GM21390 (cell line): ENCODE results near the gene KIAA0319L.
A peak's percentile ranks its signal among the peaks of the same experiment; 100 is the strongest.
"Not testable (repeated sequence)": the region's sequence is repeated elsewhere in the genome, so short reads cannot be mapped to it uniquely, and the experiment has no call there.

Source experiments
- ATAC-seq: cut with Tn5 transposase; IDR thresholded peaks from one replicate; pipeline ENCODE4 v1.9.1; 2021; ENCODE audit not compliant: unreplicated experiment

KIAA0319L gene

DNA sequence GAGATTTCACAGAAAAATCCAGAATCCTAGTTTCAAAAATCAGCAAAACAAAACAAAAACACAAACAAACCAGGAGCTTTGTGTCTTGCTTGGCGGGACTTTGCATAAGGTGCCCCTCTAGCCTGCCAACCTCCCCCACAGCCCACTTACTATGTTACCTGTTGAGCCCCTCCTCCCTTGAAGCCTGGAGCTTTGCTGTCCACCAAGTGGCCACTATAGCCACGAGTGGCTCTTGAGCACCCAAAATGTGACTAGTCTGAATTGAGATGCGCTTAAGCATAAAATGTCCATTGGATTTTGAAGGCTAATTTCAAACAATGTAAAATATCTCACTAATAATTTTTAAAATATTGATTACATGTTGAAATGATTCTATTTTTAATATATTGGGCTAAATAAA is 28.1 kb upstream of the KIAA0319L start:
- no peak for ATAC-seq

- not testable (repeated sequence) for ATAC-seq
Measured at GRCh38 chr1:35581621-35582020, 24.4 kb upstream of the KIAA0319L start.

DNA sequence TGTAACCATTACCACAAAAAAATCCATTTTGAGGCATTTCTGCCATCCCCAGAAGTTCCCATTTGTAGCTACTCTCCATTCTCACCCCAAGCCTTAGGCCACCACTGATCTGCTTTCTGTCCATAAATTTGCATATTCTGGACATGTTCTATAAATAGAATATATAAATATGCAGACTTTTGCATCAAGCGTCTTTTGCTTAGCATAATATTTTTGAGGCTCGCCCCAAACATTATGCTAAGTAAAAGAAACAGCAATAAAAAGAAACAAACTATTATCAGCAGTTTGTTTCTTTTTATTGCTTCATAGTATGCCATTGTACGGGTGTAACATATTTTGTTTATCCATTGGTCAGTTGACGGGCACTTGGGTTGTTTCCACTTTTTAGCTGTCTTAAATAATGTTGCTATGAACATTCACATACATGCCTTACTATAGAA is 23.8 kb upstream of the KIAA0319L start:
- no peak for ATAC-seq

GRCh38 chr1:35577071-35577998 is 20.1 kb upstream of the KIAA0319L start:
- ATAC-seq: peak; percentile 70

DNA sequence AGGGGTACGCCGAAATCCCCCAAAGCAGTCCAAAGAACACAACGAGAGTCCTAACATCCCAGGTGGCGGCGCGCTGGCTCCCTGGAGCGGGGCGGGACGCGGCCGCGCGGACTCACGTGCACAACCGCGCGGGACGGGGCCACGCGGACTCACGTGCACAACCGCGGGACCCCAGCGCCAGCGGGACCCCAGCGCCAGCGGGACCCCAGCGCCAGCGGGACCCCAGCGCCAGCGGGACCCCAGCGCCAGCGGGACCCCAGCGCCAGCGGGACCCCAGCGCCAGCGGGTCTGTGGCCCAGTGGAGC is 19.5 kb upstream of the KIAA0319L start:
- not testable (repeated sequence) for ATAC-seq

GRCh38 chr1:35576061-35576765 is 19.0 kb upstream of the KIAA0319L start:
- ATAC-seq: no peak

GRCh38 chr1:35575416-35575958 is 18.3 kb upstream of the KIAA0319L start:
- ATAC-seq: no peak

DNA sequence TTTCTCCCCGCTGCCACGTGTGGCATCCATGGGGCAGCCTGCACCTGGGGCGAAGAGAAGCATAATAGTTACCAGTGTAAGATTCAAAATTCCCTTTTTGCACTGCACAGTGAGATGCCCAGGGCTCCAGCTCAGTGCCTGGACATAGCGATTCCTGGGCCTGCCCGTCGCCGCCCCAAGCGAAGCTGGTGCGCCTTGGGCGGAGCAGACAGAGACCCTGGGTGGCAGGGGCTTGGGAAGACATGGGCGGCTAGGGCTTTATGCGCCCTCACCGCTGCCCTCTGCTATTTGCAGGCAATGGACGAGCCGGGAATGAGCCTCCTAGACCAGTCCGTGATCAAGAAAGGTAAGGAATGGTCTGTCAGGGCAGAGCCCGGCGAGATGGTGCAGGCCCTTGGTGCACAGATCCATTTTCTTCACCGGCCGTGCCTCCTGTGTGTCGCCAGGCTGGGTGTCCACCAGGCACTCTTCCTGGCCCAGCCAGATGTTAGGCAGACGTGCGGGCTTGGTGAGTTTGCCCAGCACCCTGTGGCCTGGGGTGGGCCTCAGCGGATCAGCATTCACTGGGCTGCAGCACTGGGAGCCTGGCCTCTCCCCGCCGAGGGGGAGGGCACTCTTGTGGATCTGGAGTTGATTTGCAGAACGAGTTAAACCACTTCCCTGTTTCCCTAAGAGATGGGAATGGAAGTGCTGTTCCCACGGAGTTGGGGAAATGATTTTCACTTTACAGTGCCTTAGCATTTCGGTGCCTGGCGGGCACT is 17.6 kb upstream of the KIAA0319L start:
- ATAC-seq: no peak

DNA sequence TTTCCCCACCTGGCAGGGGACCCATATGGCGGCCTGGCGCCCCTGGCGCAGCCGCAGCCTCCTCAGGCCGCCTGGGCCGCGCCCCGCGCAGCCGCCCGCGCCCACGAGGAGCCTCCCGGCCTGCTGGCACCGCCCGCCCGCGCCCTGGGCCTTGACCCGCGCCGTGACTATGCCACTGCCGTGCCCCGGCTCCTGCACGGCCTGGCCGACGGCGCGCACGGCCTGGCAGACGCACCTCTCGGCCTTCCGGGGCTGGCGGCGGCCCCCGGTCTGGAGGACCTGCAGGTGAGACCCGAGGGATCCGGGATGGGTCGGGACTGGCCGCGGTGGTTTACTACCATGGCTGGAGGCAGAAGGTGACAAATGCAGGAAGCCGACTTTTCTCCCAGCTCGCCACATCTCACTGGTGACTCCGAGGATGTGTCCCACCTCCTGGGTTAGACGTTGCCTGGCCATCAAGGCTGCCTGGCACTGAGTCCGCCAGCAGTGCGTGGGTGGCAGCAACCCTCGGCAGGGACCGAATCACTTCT is 17.0 kb upstream of the KIAA0319L start:
- no peak for ATAC-seq

DNA sequence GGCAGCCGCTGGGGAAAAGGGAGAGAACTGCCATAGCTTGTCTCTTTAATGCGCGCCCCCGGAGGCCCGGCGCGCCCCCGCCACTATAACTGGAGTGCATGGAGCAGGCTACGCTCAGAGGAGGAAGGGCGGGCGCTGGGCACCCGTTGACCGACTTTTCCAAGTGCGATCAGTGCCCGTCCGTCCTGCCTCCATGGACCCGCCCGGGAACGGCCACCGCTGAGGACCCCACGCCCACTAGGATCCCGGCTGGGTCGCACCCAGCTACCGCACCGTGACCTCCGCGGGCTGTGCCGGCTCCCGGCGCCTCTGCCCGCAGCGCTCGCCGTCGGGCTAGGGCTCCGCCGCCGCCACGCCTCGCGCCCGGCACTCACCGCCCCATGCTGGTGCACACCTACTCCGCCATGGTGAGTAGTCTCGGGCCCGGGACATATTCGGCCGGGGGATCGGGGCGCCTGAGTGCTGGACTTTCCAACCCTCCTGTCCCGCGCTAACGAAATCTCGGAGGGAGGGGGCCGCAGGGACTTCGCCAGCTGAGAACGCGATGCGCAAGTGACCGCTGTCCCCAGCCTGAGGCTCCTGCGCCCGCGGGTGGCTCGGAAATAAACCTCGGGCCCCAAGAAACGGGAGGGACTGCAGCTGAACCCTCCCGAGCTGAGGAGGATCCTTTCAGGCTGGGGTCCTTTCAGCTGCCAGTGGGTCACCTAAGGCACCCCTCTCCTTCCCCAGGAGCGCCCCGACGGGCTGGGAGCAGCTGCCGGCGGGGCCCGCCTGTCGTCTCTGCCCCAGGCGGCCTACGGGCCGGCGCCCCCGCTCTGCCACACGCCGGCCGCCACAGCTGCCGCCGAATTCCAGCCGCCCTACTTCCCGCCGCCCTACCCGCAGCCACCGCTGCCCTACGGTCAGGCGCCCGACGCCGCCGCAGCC is 16.3 kb upstream of the KIAA0319L start, which contains the start of gene TFAP2E:
Gene TFAP2E (plus strand): TSS at position 117 of the 927 bp plus-strand sequence. CDS start 264 bp downstream, at position 381.
- ATAC-seq: no peak

DNA sequence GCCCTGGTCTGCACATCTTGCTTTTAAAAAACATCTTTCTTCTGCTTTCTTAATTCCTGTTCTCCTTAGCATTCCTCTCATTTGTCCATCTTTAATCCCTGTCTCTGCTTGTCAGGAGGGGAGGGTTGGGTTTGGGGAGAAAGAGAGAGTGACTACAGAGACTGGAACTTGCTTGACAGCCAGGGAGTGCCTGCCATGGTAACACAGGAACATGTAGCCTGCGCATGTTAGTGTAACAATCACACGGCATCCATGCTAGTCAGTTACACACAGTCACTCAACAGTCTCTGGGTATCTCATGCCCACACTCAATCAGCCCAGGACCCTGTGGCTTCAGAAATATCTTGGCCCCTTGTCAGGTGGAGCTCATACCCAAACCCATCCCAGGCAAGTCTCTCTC is 15.1 kb upstream of the KIAA0319L start:
- no peak for ATAC-seq

DNA sequence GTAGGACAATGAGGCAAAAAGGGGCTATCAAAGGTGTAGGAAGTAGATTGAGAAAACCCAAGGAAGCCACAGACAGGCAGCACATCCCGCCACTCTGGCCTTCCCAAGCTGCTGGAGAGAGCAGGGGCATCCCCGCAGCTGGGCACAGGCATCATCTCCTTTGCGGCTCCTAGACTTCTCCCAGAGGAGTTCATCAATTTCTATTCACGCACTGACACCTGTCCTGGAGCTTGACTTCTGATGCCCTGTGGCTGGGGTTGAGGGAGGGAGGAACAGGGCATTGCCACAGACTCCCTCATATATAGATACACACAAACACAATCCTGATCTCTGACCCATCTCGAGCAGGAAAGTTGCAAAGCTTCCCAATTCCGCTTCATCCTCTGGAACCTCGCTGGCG is 14.1 kb upstream of the KIAA0319L start:
- no peak for ATAC-seq

- no peak for ATAC-seq
Measured at GRCh38 chr1:35570589-35571137, 13.5 kb upstream of the KIAA0319L start.

DNA sequence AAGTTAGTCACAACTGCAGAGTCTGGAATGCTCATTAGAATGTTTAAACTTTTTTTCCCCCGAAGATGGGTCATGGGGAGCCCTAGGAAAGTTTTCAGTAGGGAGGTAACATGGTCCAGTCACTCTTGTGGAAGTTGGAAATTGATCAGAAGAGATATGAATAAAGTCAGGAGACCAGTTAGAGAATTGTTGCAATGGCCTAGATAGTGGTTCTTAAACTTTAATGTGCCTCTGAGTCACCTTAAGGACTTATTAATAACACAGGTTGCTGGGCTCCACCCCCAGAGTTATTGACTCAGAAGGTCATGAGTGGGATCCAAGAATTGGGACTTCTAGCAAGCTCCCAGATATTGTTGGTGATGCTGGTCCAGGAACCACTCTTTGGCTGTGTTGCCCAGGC is 12.7 kb upstream of the KIAA0319L start:
- no peak for ATAC-seq

DNA sequence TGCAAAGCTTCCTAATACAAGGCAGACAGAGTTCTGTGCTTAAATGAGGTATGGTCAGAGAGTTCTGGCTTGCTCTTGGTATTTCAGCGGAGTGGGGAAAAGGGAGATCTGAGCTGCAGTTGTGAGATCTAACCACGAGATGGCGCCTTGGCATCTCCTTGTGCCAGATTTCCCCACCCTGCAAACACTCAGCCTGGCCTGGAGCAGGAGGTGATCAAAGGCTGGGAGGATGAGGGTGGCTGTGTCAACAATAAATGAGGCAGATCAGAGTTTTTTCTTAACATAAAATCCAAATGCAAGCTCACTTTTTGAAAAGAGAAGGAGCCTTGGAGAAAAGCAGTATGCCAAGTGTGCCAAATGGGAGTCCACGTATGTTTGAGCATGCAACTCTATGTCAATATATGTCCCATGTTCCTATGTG is 11.8 kb upstream of the KIAA0319L start:
- ATAC-seq: no peak

- ATAC-seq: no peak
Measured at GRCh38 chr1:35567947-35568558, 10.8 kb upstream of the KIAA0319L start.

GRCh38 chr1:35565742-35566133 is 8.5 kb upstream of the KIAA0319L start:
- no peak for ATAC-seq

- no peak for ATAC-seq
Measured at GRCh38 chr1:35564884-35565741, 7.9 kb upstream of the KIAA0319L start.
